HG03045 (cell line): Measurements from ENCODE around the gene HOXC6.

ENCODE experiments used
- ATAC-seq: cut with Tn5 transposase; IDR thresholded peaks from one replicate; pipeline ENCODE4 v1.9.1; 2021; ENCODE audit warnings: mild to moderate bottlenecking, moderate library complexity; ENCODE audit not compliant: unreplicated experiment

Gene HOXC6

DNA sequence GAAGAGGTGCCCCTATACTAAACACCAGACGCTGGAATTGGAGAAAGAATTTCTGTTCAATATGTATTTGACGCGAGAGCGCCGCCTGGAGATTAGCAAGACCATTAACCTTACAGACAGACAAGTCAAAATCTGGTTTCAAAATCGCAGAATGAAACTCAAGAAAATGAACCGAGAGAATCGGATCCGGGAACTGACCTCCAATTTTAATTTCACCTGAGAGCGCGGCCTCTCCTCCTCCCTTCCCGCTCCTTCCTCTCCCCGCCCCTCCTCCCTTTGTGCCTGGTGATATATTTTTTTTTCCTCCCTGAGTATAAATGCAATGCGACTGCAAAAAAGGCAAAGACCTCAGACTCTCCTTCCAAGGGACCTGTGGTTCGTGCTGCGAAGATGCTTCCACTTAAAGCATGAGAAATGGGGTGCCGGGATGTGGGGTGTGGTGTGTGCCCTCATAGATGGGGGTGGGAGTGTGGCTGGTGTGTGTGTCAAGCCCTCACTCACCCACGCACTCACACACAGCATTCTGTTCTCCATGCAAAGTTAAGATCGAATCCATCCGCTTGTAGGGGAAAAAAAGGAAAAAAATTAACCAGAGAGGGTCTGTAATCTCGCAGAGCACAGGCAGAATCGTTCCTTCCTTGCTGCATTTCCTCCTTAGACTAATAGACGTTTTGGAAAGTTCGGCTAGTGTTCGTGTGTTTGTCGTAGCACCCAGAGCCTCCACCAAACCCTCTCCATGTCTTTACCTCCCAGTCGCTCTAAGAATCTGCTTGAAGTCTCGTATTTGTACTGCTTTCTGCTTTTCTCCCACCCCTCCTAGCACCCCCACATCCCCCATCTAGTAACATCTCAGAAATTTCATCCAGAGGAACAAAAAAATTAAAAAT lies 38.8 kb upstream of the HOXC6 start:
- no peak for ATAC-seq

DNA sequence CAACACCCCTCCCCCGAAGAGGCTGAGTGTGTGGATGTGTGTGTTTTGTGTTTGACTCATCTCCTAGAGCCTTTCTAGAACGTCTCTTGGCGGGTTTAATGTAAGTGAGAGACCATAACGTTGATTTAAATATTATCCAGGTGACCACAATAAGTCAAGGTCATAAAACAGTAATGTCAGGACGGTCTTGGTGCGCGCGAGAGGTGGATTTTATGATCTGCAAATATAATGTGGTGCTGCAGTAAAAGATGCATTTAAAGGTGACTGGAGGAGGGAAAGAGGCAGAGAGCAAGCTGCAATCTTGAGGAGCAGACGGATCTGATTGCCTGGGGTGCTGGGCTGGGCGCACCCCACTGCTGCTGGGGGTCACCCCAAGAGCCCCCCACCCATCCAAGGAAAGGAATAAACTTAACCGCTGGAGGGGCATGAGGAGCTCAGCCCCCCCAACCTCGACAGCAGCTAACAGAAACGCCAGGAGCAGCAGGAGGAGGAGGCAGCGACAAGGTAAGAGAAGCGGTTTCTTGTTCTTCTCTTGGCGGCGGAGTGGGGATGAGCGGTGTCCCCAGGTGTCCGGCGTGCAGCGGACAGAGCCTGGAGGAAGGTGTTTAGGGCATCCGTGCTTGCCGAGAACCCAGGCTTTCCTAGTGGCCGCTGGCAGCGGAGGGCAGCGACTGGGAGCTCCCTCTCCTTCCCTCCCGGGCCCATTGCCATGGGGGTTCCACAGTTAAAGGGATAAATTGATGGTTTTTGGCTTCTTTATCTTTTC lies 37.7 kb upstream of the HOXC6 start:
- no peak for ATAC-seq

DNA sequence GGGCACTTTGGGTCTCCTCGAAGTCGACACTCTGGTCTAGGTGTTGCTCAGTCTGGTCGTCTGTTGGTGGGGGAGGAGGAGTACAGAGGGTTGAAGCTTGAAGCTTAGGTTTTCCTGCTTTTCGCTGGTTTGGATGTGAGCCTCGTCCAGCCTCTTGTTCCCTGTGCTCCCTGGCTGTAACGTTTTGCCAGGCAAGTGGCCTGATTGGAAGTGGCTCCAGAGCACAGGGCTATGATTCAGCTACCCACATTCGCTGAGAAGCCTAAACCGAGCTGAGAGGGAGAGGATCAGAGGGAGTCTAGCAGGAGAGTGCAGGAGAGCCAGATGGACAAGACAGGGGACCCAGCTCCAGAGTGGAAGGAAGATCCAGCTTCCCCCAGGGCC lies 37.2 kb upstream of the HOXC6 start:
- ATAC-seq = no peak

DNA sequence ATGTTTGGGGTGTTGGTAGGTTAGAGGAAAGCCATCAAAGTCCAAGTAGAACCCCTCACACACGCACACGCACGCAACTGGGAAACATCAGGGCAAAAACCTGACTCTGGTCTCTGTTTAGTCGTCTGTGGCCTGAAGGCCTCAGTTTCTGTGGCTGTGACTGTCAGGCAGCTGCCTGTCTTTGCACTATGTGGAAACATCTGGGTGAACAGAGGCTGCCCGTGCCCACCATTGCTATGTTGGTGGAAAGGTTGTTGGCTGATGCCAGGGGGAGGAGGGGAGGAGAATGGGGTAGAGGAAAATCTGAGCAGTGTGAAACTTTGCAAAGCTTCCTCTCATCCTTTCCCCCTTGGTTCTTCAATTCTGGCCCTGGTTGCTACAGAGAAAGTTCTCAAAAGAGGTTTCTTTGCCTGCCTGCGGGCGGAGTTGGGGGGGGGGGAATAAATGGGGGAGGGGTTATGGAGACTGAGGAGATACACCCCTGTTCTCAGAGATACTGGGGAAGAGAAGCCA lies 35.8 kb upstream of the HOXC6 start:
- ATAC-seq = no peak

DNA sequence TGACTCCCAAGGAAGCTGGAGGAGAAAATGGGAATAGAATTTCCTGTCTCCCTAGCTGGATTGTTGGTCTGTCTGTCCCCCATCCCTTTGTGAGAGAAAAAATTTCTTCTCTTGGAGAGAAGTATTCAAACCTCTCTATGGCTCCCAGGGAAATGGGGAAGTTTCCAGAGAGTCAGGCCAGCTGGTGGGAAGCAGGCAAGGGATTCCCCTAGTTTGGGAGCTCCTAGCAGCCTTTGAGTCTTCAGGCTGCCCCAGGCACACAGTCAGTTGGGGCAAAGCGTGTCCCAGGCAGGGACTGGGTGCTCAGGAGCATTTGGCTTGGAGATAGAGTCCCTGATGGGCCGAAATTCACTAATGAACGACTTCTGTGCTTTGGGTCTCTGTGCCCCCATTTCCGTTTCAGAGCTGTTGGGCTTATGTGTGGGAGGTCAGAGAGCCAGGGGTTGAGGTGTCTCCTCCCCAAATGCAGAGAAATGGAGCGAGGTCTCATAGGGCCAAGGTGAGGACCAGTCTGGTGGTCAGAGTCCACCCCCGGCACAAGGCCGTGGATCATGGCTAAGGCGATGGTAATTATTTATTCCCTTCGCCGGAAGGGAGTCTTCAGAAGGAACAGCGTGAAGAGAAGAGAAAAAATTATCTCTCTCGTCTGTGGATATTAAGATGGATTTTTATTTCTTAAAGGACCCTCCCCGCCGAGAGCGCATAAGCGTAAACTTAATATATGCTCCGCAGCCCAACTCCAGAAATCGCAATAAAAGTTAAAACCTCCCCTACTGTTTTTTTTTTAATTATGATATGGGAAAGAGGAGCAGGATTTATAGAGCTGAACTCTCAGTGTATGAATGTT lies 34.9 kb upstream of the HOXC6 start:
- ATAC-seq = no peak

DNA sequence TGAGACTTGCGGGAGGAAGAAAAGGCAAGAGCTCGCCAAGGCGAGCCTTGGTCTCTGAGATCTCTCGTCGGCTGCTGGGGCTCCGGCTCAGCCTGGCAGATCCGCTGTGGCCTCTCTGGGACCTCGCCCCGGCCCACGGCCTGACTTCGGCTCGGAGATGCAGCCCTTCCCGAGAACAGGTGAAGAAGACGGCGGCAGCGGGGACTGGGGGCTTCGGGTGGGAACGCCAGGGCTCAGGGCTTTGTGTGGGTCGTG lies 34.3 kb upstream of the HOXC6 start:
- no peak for ATAC-seq

DNA sequence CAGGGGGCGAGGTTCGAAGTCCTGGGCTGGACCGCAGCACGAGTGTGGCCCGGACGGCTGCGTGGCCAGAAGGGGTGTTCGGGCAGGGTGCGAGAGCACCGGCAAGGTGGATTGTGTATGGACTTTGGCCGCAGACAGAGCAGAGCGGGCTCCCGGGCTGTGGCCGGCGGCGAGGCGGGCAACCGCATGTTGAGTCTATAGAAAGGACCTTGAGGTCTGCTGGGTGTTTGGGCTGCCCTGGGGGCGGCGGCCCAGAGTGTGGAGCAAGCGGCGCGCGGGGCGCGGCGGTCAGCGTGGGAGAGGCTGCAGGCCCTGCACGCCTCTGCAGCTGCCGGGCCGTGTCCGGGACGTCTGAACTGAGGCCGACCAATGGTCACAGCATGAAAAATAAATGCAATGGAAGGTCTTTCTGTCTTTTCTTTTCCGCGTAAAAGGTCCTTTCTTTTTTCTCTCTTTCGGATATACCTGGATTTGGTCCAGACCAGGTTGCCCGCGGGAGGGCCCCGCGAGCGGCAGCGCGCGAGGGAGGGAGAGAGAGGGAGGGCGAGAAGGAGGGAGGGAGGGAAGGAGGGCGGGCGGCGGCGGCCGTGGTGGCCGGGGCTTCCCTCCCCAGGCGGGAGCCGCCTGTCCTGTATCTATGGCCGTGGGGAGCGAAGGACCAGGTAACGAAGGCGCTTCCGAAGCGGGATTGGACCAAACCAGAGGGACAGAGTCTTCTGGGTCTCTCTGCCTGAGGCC lies 33.8 kb upstream of the HOXC6 start:
- ATAC-seq = no peak

DNA sequence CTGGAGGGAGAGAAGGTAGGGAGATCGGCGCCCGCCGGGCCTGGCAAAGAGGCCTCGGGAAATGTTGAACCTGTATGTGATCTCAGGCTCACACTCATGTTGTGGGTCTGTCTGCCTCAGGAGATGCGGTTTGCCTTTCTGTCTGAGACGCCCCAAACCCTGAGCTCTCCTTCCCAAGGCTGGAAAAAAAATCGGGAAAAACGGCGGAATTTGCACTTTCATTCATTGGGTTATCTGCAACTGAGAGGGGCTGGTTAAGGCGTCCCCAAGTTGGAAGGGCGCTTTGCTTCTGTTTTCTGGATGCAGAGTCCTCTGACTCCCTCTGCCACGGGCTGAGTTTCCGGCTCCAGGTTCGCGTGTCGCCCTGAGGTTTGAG lies 33.2 kb upstream of the HOXC6 start:
- ATAC-seq = no peak

DNA sequence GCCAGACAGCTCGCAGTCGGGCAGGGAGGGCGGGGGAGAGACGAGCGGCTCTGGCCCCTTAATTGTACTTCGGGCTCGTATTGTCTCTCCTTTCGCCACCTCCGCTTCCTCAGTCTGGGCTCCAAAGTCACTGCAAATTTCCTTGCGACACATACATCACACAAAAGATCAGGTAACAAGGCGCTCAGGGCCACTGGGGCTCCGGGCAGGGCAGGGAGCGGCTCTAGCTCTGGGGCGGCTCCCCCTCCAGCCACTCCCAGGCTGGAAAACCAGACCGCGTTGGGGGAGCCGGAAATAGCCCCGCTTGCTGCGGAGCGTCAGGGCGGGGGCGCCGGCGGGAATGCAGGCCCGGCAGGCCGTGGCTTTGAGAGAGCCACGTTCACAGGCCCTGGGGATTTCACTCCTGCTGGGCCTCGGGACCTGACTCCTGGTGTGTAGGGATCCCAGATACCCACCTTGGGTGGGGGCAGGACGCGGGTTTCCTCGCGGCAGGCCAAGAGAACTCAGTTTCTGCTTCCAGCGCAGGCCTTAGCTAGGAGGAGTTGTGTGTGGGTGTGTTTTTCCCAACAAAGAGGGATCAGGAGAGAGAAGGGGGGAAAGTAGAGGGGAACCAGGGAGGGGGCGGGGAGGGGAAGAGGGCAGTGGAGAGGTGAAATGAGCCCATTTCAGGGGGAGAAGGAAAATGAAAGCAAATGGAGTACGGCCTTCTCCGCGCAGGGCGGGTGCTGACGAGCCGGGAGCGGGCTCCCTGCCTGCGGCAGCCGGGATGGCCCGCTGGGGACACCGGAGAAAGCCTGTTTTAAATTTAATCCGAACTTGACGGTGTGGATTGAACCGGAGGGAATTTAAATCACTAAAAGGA lies 32.6 kb upstream of the HOXC6 start:
- ATAC-seq = no peak

DNA sequence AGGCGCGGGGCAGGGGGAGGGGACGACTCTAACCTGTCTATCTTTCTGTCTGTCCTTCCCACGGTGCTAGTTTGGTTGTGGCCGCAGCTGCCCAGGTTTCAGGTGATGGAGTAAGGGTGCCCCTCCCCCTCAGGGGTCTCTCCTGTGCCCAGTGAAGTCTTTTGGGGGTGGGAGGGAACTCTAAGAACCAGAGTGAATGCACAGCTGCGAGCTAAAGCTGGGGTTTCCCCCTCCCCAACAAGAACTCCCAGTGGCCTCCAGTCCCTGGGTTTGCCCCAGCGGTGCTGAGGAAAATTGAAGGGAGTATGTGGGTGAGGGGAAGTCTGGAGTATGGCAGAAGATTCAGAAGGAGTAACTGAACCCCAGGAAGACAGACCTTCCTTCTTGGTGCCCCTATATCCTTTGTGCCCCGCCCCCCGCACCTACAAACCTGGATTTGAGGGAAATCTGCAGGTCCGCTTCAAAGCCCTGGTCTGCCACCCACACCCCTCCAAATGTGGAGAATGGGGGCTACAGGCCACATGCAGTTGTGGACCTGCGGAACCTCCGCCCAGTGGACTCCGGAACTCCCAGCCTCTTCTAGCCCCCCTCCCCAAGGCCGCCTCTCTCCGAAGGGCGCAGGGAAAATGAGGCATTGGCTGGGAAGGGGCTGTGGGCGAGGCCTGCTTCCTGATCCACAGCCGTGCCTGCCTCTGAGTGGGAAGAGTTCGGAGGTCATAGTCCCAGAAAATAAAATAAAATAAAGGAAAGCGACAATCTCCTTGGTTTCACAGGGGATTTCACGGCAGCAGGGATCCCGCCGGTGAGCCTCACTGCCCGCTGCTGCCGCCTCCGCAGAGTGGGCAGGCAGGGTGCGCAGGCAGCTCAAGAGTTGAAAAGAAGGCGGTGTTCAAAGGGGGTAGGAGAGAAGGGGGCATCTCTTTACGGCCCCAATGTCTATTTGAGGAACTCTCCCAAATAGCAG lies 31.7 kb upstream of the HOXC6 start:
- no peak for ATAC-seq

DNA sequence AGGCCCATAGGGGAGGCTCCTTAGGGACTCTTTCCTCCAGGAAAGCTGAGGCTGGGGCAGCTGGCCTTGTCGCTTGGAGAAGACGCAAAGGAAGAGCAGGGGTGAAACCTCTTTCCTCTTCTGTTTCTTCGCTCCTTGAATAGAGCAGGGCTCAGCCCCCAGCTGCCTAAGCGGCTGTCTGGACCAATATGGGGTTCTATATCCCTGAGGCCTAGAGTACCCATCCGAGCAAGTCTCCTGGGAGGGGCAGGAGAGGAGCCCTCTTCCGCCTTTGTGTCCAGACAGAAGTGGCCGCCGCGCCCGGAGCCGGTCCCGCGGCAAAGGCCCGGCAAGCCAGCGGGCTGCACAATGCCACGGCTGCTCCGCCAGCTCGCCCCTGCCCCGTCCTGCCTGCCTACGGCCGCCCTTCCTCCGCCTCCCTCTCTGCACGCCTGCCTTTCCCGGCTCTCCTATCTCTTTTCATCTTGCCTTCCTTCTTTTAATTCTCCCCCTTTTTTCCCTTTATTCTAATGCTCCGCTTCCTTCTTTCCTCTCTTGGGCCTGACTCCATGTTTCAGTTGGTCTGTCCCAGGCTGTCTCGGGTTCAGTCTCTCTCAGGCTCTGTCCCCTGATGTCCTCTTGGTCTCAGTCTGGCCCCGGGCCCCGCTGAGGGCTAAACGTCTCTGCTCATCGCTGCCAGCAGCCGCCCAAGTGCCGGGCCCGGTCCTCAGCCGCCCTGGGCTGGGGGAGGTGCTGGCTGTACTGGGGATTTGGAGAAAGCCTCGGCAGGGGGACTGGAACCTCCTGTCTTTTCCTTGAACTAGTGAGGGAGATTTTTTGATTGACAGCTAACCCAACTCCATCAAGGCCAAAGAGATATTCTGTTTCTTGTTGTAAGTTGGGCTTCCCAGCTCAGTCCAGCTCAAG lies 30.8 kb upstream of the HOXC6 start:
- ATAC-seq = no peak

DNA sequence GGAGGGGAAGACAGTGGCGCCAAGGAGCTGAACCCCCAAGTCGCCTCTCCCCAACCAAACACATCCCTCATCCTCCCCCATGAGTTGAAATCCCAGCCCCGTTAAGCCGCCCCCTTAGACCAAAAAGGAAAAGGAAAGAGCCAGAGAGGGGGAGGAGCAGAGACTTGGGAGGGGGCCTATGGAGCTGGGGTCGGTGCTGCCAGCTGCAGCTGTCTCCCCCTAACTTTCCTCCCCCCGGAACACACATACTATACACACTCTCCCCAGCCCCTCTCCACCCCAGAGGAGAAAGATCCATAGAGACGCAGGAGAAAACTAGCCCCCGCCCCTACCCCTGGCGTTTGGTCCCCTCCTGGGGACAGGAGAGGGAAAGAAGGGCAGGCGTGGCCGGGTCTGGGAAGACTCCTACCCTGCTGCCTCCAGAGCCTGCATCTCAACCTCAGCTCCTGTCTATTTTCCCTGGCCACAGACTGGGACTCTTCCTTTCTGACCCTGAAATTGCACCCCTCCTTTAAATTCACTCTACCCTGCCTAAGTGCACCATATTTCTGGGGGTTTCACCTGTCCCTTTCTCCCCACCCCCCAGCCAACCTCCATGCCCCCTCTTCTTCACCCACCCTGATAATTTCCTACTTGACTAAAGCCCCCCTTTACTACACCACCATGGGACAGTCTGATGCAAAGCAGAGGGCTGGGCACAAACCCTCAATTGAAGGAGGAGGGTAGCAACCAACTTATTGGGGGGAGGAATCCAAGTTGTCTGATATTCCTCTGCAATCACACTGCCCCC lies 29.9 kb upstream of the HOXC6 start:
- no peak for ATAC-seq

DNA sequence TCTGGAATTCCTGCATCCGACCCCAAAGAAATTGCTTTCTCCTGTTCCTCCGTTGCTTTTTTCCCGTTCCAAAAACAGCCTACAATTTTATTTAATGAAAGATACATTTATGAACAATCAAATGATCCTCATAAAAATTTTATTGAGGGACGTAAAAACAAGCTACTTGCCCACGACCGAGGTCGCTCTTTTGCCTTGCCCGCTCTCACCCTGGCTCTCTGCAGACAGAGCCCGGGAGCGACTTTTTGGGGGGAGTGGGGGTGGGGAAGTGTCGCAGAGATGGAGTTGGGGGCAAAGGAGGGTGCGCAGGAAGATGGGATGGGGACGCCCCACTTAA lies 29.4 kb upstream of the HOXC6 start:
- no peak for ATAC-seq

DNA sequence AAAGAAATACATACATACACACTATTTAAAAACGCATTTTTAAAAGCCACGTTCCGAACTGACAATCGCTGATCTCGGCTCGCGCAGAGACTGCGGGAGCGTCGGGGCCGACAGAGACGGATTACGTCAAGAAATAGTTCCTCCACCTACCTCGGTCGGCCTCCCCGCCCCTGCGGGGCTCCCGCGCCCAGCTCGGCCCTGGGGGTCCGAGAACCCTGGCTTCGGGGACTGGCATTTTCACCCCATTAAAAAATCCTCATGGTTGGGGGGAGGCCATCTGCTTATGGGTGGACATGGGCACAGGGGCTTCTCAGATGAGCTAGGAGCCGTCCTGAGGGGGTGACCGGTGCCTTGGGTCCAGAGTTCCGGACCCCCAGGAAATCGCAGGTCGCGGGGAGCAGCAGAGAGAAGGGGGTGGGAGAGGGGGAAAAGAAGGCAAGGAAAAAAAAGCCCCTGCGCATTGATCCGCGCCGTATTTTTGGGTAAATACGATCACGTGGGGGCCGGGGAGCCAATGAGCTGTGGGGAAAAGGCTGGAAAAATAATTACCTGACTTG lies 28.6 kb upstream of the HOXC6 start:
- ATAC-seq = no peak

DNA sequence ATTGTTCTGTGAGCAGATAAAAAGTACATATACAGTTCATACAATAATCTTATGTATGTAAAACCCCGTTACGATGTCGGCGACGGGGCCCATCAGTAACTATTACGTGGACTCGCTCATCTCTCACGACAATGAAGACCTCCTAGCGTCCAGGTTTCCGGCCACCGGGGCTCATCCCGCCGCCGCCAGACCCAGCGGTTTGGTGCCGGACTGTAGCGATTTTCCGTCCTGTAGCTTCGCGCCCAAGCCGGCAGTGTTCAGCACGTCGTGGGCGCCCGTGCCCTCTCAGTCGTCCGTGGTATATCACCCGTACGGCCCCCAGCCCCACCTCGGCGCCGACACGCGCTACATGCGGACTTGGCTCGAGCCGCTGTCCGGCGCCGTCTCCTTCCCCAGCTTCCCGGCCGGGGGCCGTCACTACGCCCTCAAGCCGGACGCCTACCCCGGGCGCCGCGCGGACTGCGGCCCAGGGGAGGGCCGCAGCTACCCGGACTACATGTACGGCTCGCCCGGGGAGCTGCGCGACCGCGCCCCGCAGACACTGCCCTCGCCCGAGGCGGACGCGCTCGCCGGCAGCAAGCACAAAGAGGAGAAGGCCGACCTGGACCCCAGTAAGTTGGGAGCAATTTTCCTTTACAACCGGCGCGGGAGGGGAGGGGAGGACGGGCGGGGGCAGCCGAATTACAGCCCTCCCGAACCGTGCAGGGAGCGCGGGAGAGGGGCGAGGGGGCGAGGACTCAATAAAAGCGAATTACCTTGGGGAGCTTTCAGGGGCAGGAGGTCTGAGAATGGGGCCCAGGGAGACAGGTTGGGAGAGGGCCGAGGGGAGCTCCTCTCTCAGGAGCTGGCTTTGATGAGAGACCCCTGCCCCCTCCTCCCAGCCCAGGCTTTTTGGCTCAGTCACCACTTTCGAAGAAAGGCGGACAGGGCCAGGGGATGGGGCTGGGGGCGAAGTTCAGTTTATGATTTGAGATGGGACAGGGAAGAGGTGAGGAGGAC lies 27.8 kb upstream of the HOXC6 start, which contains the start of gene HOXC9:
Gene HOXC9, plus strand, starts transcription at position 46 of the 999 bp plus-strand sequence. Its CDS starts 28 bp downstream, at position 74.
- no peak for ATAC-seq
